Loucy (cell line): ENCODE data around the gene LMO4.

Experiments used
- EZH2phosphoT487 ChIP-seq: fragments of 200-600 bp; IDR thresholded peaks from 2 replicates; pipeline ENCODE4 v1.6.1; 2018; ENCODE audit warnings: antibody characterized with exemption, mild to moderate bottlenecking, moderate library complexity, borderline replicate concordance
- TF ChIP-seq, protein P1 (sequence below): fragments of 200-600 bp; sonication (generic); conservative IDR thresholded peaks from 2 replicates; pipeline ENCODE4 v1.5.1; 2014; ENCODE audit warnings: mild to moderate bottlenecking, antibody characterized with exemption, low read length

DNA sequence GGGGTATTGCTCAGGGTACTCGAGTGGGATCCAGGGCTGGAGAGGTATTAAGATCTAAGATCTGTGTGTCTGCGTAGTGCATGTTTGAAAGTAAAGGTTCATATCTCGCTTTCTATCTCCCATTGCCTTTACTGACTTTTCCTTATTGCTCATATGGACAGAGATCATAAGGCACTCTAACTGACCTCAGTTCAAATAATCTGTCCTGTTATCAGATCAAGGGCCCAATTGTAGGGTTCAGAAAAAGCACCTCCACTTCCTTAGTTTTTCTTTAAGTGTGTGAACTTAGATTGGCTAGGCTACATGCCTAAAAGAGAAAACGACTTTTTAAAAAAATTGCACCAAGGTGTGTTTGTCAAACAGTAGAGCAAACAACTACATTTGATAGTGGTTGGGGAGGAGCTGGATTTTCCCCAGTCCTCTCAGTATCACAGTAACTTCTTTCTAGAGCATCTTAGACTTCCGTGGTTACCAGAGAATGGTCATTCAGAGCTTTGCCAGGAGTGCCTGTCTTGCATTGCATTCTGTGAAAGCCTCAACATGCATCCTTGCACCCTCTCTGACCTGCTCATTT is 57.6 kb downstream of the LMO4 start:
- TF ChIP-seq, protein P1, sequence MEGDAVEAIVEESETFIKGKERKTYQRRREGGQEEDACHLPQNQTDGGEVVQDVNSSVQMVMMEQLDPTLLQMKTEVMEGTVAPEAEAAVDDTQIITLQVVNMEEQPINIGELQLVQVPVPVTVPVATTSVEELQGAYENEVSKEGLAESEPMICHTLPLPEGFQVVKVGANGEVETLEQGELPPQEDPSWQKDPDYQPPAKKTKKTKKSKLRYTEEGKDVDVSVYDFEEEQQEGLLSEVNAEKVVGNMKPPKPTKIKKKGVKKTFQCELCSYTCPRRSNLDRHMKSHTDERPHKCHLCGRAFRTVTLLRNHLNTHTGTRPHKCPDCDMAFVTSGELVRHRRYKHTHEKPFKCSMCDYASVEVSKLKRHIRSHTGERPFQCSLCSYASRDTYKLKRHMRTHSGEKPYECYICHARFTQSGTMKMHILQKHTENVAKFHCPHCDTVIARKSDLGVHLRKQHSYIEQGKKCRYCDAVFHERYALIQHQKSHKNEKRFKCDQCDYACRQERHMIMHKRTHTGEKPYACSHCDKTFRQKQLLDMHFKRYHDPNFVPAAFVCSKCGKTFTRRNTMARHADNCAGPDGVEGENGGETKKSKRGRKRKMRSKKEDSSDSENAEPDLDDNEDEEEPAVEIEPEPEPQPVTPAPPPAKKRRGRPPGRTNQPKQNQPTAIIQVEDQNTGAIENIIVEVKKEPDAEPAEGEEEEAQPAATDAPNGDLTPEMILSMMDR, result no peak
- TF ChIP-seq EZH2phosphoT487, result no peak
